IMR-90 (cell line): ENCODE results near the gene MEIS1. TPM values are rescaled to one million over a fixed set of nuclear protein-coding genes. Genes with fewer than 3 reads are reported as not detected.

Source experiments
- ATAC-seq: fragments of 200-7000 bp; cut with Tn5 transposase; 2 replicates; pipeline ENCODE4 v1.9.1; 2020; ENCODE audit warnings: low read depth, mild to moderate bottlenecking, moderate library complexity
- BruUV-seq: library from RNA; stranded (reverse); fragments of 400-500 nt; replicated peaks from 2 replicates; lab custom pipeline; 2021; lab: Mats Ljungman, UMichigan
- CTCF ChIA-PET: fragments of 300-600 bp; formaldehyde crosslinking; extraction: SDS; loops from one replicate; lab custom pipeline; 2021; ENCODE audit warnings: antibody characterized with exemption; lab: Yijun Ruan, JAX
- POLR2A ChIA-PET: fragments of 300-600 bp; sonication (Branson Sonifier 250); formaldehyde crosslinking; loops from one replicate; lab custom pipeline; 2022; ENCODE audit warnings: antibody characterized with exemption; ENCODE audit not compliant: unreplicated experiment; lab: Charles Lee
- DNase-seq: peaks from one replicate; pipeline ENCODE4 v3.0.0; 2013
- H2AFZ ChIP-seq: replicated peaks from 2 replicates; pipeline ENCODE3; 2013; ENCODE audit warnings: low read length, mild to moderate bottlenecking; ENCODE audit not compliant: poor library complexity
- H2AK5ac ChIP-seq: 2 replicates; pipeline ENCODE4 v1.6.1; 2013; ENCODE audit warnings: low read depth, low read length, inconsistent platforms
- H2AK9ac ChIP-seq: replicated peaks from 2 replicates; pipeline ENCODE3; 2013; ENCODE audit warnings: mild to moderate bottlenecking, low read depth, low read length, moderate library complexity; ENCODE audit not compliant: poor library complexity
- H2BK120ac ChIP-seq: 2 replicates; pipeline ENCODE4 v1.6.1; 2013; ENCODE audit warnings: low read depth, low read length, inconsistent platforms
- H2BK15ac ChIP-seq: 3 replicates; pipeline ENCODE4 v1.6.1; 2013; ENCODE audit warnings: low read depth, low read length, inconsistent platforms
- H2BK20ac ChIP-seq: 2 replicates; pipeline ENCODE4 v1.6.1; 2013; ENCODE audit warnings: low read depth, mild to moderate bottlenecking, inconsistent platforms, low read length, moderate library complexity
- H2BK5ac ChIP-seq: 2 replicates; pipeline ENCODE4 v1.6.1; 2013; ENCODE audit warnings: mild to moderate bottlenecking, low read depth, low read length, inconsistent platforms; ENCODE audit not compliant: poor library complexity, severe bottlenecking
- H3K14ac ChIP-seq: replicated peaks from 2 replicates; pipeline ENCODE4 v1.6.1; 2013; ENCODE audit warnings: low read depth, low read length, inconsistent platforms
- H3K18ac ChIP-seq: 2 replicates; pipeline ENCODE4 v1.6.1; 2013; ENCODE audit warnings: low read depth, low read length, control low read depth
- H3K23ac ChIP-seq: 2 replicates; pipeline ENCODE4 v1.6.1; 2013; ENCODE audit warnings: low read depth, low read length, inconsistent platforms
- H3K27ac ChIP-seq: 2 replicates; pipeline ENCODE4 v1.5.1; 2013; ENCODE audit warnings: mild to moderate bottlenecking, control low read depth, low read length; ENCODE audit not compliant: insufficient read depth
- H3K27me3 ChIP-seq: 2 replicates; pipeline ENCODE4 v1.6.1; 2013; ENCODE audit warnings: low read length; ENCODE audit not compliant: control insufficient read depth, insufficient read depth
- H3K36me3 ChIP-seq: 2 replicates; pipeline ENCODE4 v1.6.1; 2013; ENCODE audit warnings: low read length, mixed read lengths; ENCODE audit not compliant: control insufficient read depth, insufficient read depth
- H3K4ac ChIP-seq: 2 replicates; pipeline ENCODE4 v1.6.1; 2013; ENCODE audit warnings: low read depth, low read length, inconsistent platforms
- H3K4me1 ChIP-seq: 2 replicates; pipeline ENCODE4 v1.6.1; 2013; ENCODE audit warnings: low read length, mixed read lengths; ENCODE audit not compliant: control insufficient read depth, insufficient read depth
- H3K4me2 ChIP-seq: 2 replicates; pipeline ENCODE4 v1.6.1; 2013; ENCODE audit warnings: low read depth, mild to moderate bottlenecking, control low read depth, low read length, moderate library complexity
- H3K4me3 ChIP-seq: 2 replicates; pipeline ENCODE4 v1.5.1; 2013; ENCODE audit warnings: low read depth, mild to moderate bottlenecking, control low read depth, low read length, moderate library complexity; ENCODE audit not compliant: insufficient read depth
- H3K56ac ChIP-seq: 2 replicates; pipeline ENCODE4 v1.6.1; 2013; ENCODE audit warnings: low read length, inconsistent platforms; ENCODE audit not compliant: insufficient read depth; ENCODE audit errors: extremely low read depth
- H3K79me1 ChIP-seq, 2 experiments: 2 replicates each; pipeline ENCODE4 v1.6.1; 2013; ENCODE audit warnings: low read length in 2 of 2, inconsistent platforms in 1 of 2, low read depth in 1 of 2
- H3K9ac ChIP-seq: 2 replicates; pipeline ENCODE4 v1.6.1; 2013; ENCODE audit warnings: low read depth, low read length, control low read depth
- H3K9me1 ChIP-seq: 2 replicates; pipeline ENCODE4 v1.6.1; 2013; ENCODE audit warnings: low read length, inconsistent platforms; ENCODE audit not compliant: insufficient read depth
- H3K9me3 ChIP-seq: 2 replicates; pipeline ENCODE4 v1.6.1; 2013; ENCODE audit warnings: low read length; ENCODE audit not compliant: control insufficient read depth, insufficient read depth
- H4K20me1 ChIP-seq: 2 replicates; pipeline ENCODE4 v1.6.1; 2013; ENCODE audit warnings: low read length, inconsistent platforms; ENCODE audit not compliant: insufficient read depth
- H4K5ac ChIP-seq: 2 replicates; pipeline ENCODE4 v1.6.1; 2013; ENCODE audit warnings: mild to moderate bottlenecking, low read depth, low read length, control low read depth
- H4K8ac ChIP-seq, 2 experiments: 2 replicates each; pipeline ENCODE4 v1.6.1; 2013; ENCODE audit warnings: low read depth in 2 of 2, low read length in 2 of 2, control low read depth in 1 of 2, inconsistent platforms in 1 of 2
- H4K91ac ChIP-seq: 2 replicates; pipeline ENCODE4 v1.6.1; 2013; ENCODE audit warnings: low read depth, low read length, inconsistent platforms; ENCODE audit not compliant: insufficient read depth
- MXI1 ChIP-seq: IDR thresholded peaks from 2 replicates; pipeline ENCODE4 v1.6.1; 2012; ENCODE audit warnings: low read depth, mild to moderate bottlenecking, low read length, moderate library complexity, borderline replicate concordance
- POLR2A ChIP-seq: IDR thresholded peaks from 2 replicates; pipeline ENCODE4 v1.6.1; 2012; ENCODE audit warnings: mild to moderate bottlenecking, low read depth, low read length
- WGBS, 2 experiments: methylation state at CpG; one replicate each; pipeline versions ENCODE4 v1.1.5 to v1.1.7; 2013; ENCODE audit warnings: missing lambda C conversion rate in 2 of 2; ENCODE audit not compliant: insufficient read length in 1 of 2; ENCODE audit errors: extremely low coverage in 2 of 2; 5-methylcytosine and 5-hydroxymethylcytosine counted together
- dilution Hi-C: fragments of 300-500 bp; cut with HindIII; formaldehyde crosslinking; loops from one replicate; pipeline ENCODE4 v1.14.3; 2018; ENCODE audit warnings: low sequenced_read_pairs; ENCODE audit not compliant: unreplicated experiment
- in situ Hi-C: fragments of 300-500 bp; cut with MboI; formaldehyde crosslinking; loops from 3 replicates; pipeline ENCODE4 v1.14.3; 2019; ENCODE audit warnings: low sequenced_read_pairs, inconsistent platforms, mixed read lengths
- intact Hi-C: fragments of 100-400 bp; cut with micrococcal nuclease; formaldehyde crosslinking; loops from 2 replicates; pipeline ENCODE4 v1.10.0; 2022
- polyA plus RNA-seq, 3 experiments: library from polyadenylated mRNA; depleted of rRNA; stranded (reverse); fragments of >200 nt; gene quantifications; 2 replicates each; pipeline ENCODE4 v1.2.3, GENCODE V29; 2012; ENCODE audit warnings: low replicate concordance in 1 of 3
- total RNA-seq: library from RNA; depleted of rRNA; stranded (reverse); fragments of >200 nt; gene quantifications from 2 replicates; pipeline ENCODE4 v1.2.3, GENCODE V29; 2012

The MEIS1 gene
- total and polyA plus RNA-seq, 2 of the 4 experiments (the other 2 are of a cell fraction): 54.4 to 157 TPM

GRCh38 chr2:66438891-66439811 lies 4.2 kb downstream of the MEIS1 start:
- Histone ChIP-seq H2AK9ac (peak overlapping the region; percentile 89), H3K56ac (peak overlapping the region; percentile 99), H3K4me1 (peaks cover 2% of the 10 kb centered on the region; the same call in 1 of the 2 replicates), H3K18ac (peak overlapping the region; percentile 98), H3K14ac (peak overlapping the region; percentile 98), H3K9me3 (no peaks in the 10 kb centered on the region), H3K9me1 (no peaks in the 10 kb centered on the region), H2AFZ (peak overlapping the region; percentile 46), H2AK5ac (peak overlapping the region; percentile 85; the same call in 1 of the 2 replicates), H3K4me3 (peak overlapping the region; percentile 99), H2BK5ac (peak overlapping the region; percentile 98), H3K4ac (peak overlapping the region; percentile 97), H4K91ac (peak overlapping the region; percentile 97), H3K4me2 (peak overlapping the region; percentile 100), H2BK120ac (peak overlapping the region; percentile 87), H3K36me3 (peaks cover 57% of the 10 kb centered on the region), H3K27ac (peak overlapping the region; percentile 100), H4K5ac (peak overlapping the region; percentile 79), H4K8ac (peak overlapping the region; percentile 89 to 96), H3K79me1 (no peaks in the 10 kb centered on the region), H3K27me3 (no peaks in the 10 kb centered on the region), H3K23ac (peak overlapping the region; percentile 95), H2BK20ac (0 out of 2 replicates have a peak overlapping the region, but pooled peaks have one; percentile 13), H3K9ac (peak overlapping the region; percentile 100), H2BK15ac (no peak overlapping the region), H4K20me1 (peaks cover 6% of the 10 kb centered on the region; the same call in 1 of the 2 replicates)
- intact Hi-C loops: loop anchor here (5.0 kb wide), 2 partner anchors 413 to 958 kb away; partner anchors contain the start of gene ETAA1
- in situ Hi-C loops: loop anchor here (10.0 to 25.0 kb wide), 4 partner anchors 406 to 1598 kb away; no protein-coding TSS in a partner anchor
- DNase-seq: no peak
- ATAC-seq: no peak
- ChIA-PET POLR2A (interaction anchor here (0.5 to 0.7 kb wide), 4 partner anchors 27 to 533 kb away, joined by 3 to 11 read pairs (median 4); no protein-coding TSS in a partner anchor), CTCF (interaction anchor here (0.7 to 0.8 kb wide), 4 partner anchors 9 to 796 kb away, joined by 3 to 8 read pairs (median 3); no protein-coding TSS in a partner anchor)
- dilution Hi-C loops: loop anchor here (25.0 kb wide), 1 partner anchor 773 kb away; no protein-coding TSS in a partner anchor
- TF ChIP-seq MXI1 (no peak), POLR2A (peak; percentile 15; the same call in 1 of the 2 replicates)
- BruUV-seq: no TSS peak
- WGBS, 2 experiments: 0% methylated on average over 12 of the region's 37 CpGs; no CpG with 5 or more reads in 1 of the 2 experiments
